ENCODE measurements around the gene LMCD1.

GRCh38 chr3:8541486-8541885, 39.9 kb downstream of the LMCD1 start:
- TF ChIP-seq CTCF (IDR thresholded peaks at IDR 0.05) (no peak), POLR2A (IDR thresholded peaks at IDR 0.05) (no peak), EP300 (IDR thresholded peaks at IDR 0.05) (no peak)
